RWPE1 (cell line): Measurements from ENCODE around the gene ZNF837.

ENCODE experiments used
- CTCF ChIA-PET: fragments of 350-600 bp; sonication (Branson Sonifier 250); formaldehyde crosslinking; extraction: SDS; loops from one replicate; lab custom pipeline; 2021; lab: Yijun Ruan, JAX
- POLR2A ChIA-PET: fragments of 400-600 bp; formaldehyde crosslinking; extraction: SDS; loops from one replicate; lab custom pipeline; 2020; ENCODE audit warnings: antibody characterized with exemption; ENCODE audit not compliant: low non-redundant PET; lab: Yijun Ruan, JAX
- DNase-seq: peaks from one replicate; pipeline ENCODE4 v3.0.0; 2012; ENCODE audit warnings: low spot score
- H3K27ac ChIP-seq: fragments of 450-650 bp; 2 replicates; pipeline ENCODE4 v1.5.1; 2017
- TF ChIP-seq, protein P1 (sequence below): fragments of 450-650 bp; conservative IDR thresholded peaks from 2 replicates; pipeline ENCODE4 v1.5.1; 2017; ENCODE audit warnings: low read depth, mild to moderate bottlenecking

ZNF837 gene

DNA sequence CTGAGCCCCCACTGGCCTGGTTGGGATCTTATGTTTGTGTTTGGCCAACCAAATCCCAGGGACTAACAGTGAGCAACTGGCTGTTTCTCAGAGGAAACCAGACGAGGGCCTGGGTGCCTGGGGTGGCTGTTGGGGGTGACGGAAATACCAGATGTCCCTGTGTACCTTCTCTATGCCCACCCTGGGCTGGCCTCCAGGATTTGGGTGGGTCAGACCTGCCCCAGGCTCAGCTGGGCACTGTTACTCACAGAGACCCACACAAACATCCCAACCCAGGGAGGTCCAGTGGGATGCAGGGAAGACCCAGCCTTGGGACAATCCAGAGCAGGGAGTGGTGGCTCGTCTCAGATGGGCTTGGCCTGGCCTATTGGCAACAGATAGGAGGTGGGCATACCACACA is 45.2 kb downstream of the ZNF837 start:
- DNase-seq, result no peak
- ChIA-PET CTCF (no interaction called here), POLR2A (no interaction called here)
- H3K27ac ChIP-seq, result no peak overlapping the region
- TF ChIP-seq, protein P1, sequence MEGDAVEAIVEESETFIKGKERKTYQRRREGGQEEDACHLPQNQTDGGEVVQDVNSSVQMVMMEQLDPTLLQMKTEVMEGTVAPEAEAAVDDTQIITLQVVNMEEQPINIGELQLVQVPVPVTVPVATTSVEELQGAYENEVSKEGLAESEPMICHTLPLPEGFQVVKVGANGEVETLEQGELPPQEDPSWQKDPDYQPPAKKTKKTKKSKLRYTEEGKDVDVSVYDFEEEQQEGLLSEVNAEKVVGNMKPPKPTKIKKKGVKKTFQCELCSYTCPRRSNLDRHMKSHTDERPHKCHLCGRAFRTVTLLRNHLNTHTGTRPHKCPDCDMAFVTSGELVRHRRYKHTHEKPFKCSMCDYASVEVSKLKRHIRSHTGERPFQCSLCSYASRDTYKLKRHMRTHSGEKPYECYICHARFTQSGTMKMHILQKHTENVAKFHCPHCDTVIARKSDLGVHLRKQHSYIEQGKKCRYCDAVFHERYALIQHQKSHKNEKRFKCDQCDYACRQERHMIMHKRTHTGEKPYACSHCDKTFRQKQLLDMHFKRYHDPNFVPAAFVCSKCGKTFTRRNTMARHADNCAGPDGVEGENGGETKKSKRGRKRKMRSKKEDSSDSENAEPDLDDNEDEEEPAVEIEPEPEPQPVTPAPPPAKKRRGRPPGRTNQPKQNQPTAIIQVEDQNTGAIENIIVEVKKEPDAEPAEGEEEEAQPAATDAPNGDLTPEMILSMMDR, result no peak

- ChIA-PET POLR2A (no interaction called here), CTCF (no interaction called here)
- no peak for DNase-seq
- H3K27ac ChIP-seq, result no peak overlapping the region
- TF ChIP-seq, protein P1, result no peak
These were observed 46.1 kb downstream of the ZNF837 start for GRCh38 chr19:58334691-58335249.

GRCh38 chr19:58332697-58333096 is 48.1 kb downstream of the ZNF837 start:
- CTCF ChIA-PET, result no interaction called here
- TF ChIP-seq, protein P1, result no peak
- POLR2A ChIA-PET, result no interaction called here

GRCh38 chr19:58330458-58330857 is 50.4 kb downstream of the ZNF837 start:
- DNase-seq, result peak; percentile 83
- TF ChIP-seq, protein P1, result no peak
- POLR2A ChIA-PET, result no interaction called here
- CTCF ChIA-PET, result no interaction called here
- H3K27ac ChIP-seq, result no peak overlapping the region

More at GRCh38 chr19:58332697-58333096, 48.1 kb downstream of the ZNF837 start:
- H3K27ac ChIP-seq, result no peak overlapping the region
- DNase-seq, result no peak

GRCh38 chr19:58328999-58329398 is 51.8 kb downstream of the ZNF837 start:
- ChIA-PET CTCF (no interaction called here), POLR2A (no interaction called here)
- TF ChIP-seq, protein P1, result no peak
- DNase-seq, result no peak
- no peak overlapping the region for H3K27ac ChIP-seq

DNA sequence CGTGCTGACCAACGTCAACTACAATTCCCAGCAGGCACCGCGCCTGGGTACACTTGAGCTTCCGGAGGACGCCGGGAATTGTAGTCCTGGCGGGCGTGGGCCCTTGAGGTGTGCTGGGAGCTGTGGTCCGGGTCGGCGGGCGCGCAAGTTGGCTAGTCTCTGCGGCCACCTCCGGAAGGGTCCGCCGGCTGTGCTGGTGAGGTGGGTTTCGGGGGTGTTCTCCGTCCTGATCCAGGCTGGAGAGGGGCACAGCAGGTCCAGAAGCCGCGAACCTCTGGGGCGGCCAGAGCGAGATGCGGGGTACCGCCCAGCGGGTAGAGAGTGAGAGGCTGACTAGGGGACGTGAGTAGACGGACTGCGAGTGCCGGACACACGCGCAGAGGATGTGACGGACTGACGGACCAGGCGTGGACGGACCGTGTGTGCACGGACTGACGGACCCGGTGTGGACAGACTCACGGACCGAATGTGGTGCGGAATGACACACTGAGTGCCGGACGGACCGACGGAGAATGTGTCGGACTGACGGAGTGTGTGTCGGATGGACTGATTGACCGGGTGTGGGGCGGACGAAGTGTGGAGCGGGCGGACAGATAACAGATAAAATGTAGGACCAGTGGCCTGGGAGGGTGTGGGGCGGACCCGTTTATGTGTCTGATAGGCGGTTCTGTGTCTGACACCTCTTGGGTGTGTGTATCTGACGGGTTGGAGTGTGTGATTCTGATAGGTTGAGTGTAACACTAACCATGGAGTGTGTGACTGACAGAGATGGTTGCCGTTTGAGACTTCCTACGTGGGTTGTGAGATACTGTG is 53.7 kb downstream of the ZNF837 start, which contains the start of gene ZSCAN22:
Gene ZSCAN22, plus strand, starts transcription at position 81 of the 813 bp plus-strand sequence. CDS start 7,809 bp downstream, outside the sequence.
- TF ChIP-seq, protein P1, result no peak
- ChIA-PET CTCF (interaction anchor here (0.6 kb wide), 2 partner anchors 12 to 126 kb away, joined by 3 read pairs; no protein-coding TSS in a partner anchor), POLR2A (interaction anchor here (0.6 to 0.9 kb wide), 2 partner anchors 35 to 42 kb away, joined by 3 to 4 read pairs; partner anchors contain the start of gene ZNF497)
- H3K27ac ChIP-seq, result peak within 1 kb of the TSS; percentile 88
- DNase-seq, result peak; percentile 95
